Breast epithelium (tissue), 4 donors: ENCODE results near the gene SLC22A8. TPM values are rescaled to one million over a fixed set of nuclear protein-coding genes. Genes with fewer than 3 reads are reported as not detected.
A peak's percentile ranks its signal among the peaks of the same experiment; 100 is the strongest.

ENCODE experiments used
- DNase-seq, 2 donors: peaks; one replicate each; pipeline ENCODE4 v3.0.0-alpha.2; 2019; ENCODE audit warnings: low spot score in 2 of 2
- H3K27ac ChIP-seq, 2 donors: fragments of 200-600 bp; sonication (generic) in 1 of 2; one replicate each; pipeline ENCODE4 v1.5.1; 2016 to 2019; ENCODE audit warnings: mild to moderate bottlenecking in 1 of 2
- H3K27me3 ChIP-seq, 2 donors: fragments of 200-600 bp; sonication (generic) in 1 of 2; one replicate each; pipeline versions ENCODE4 v1.5.1 to v1.6.0; 2017 to 2019; ENCODE audit warnings: control low read depth in 1 of 2, mild to moderate bottlenecking in 1 of 2
- H3K36me3 ChIP-seq: fragments of 200-600 bp; one replicate; pipeline ENCODE4 v1.5.1; 2019
- H3K4me1 ChIP-seq, 2 donors: fragments of 200-600 bp; sonication (generic); one replicate each; pipeline ENCODE4 v1.5.1; 2016 to 2019; ENCODE audit warnings: control low read depth in 1 of 2
- H3K4me3 ChIP-seq, 3 donors: fragments of 200-600 bp; sonication (generic); 1 replicate in 2 of 3; 2 replicates in 1 of 3; pipeline ENCODE4 v1.5.1; 2016 to 2019; ENCODE audit warnings: mild to moderate bottlenecking in 3 of 3, moderate library complexity in 2 of 3
- H3K9me3 ChIP-seq, 2 donors: fragments of 200-600 bp; sonication (generic) in 1 of 2; one replicate each; pipeline ENCODE4 v1.5.1; 2016 to 2019; ENCODE audit warnings: control low read depth in 1 of 2
- POLR2A ChIP-seq: fragments of 450-650 bp; IDR thresholded peaks from one replicate; pipeline ENCODE4 v1.6.1; 2016; ENCODE audit warnings: antibody characterized with exemption, mild to moderate bottlenecking, moderate library complexity
- POLR2AphosphoS5 ChIP-seq, 3 donors: sonication (generic); formaldehyde crosslinking; IDR thresholded peaks; one replicate each; pipeline ENCODE4 v1.6.1; 2017; ENCODE audit warnings: antibody characterized with exemption in 3 of 3
- intact Hi-C: fragments of 100-400 bp; cut with DNase I; formaldehyde crosslinking; loops from one replicate; pipeline ENCODE4 v1.15.1; 2023; ENCODE audit warnings: low total_unique reads
- total RNA-seq, 3 donors: library from RNA; depleted of rRNA; stranded (reverse); fragments of >200 nt; gene quantifications; one replicate each; pipeline ENCODE4 v1.1.0, GENCODE V29; 2016
- TF ChIP-seq, protein P1 (sequence below), 3 donors: fragments of 450-650 bp; IDR thresholded peaks; one replicate each; pipeline ENCODE4 v1.5.1; 2016 to 2017; ENCODE audit warnings: antibody characterized with exemption in 3 of 3, mild to moderate bottlenecking in 3 of 3, moderate library complexity in 3 of 3

Gene SLC22A8
- total RNA-seq, 3 donors from 2014 or later: not detected

DNA sequence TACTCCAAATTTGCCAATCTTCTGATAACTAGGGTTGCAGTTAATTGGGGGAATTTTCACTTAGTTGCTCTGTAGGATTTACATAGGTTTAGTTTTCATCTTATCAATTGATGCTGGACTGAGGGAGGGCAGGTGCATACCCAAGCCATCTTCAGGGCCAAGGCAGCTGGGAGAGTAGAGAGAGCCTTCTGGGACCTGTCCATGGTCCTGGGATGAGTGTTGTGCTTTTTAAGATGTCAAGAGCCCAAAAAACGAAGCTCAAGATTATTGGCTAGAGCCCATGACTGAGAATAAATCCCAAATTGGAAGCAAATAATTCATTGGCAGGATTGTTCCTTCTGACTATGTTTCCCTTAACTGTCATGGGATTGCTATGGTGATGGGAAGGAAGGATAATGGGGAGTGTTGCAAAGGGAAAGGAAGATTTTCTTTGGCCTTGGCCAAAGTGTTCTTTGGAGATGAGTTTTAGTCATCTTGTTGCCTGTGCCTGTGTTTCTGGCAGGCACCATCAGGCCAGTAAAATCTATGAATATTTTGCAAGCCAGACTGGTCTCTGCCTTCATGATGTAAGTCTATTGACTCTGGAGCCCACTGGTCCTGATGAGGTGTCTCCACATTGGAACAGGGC is 35.4 kb downstream of the SLC22A8 start:
- H3K4me3 ChIP-seq: no peak overlapping the region
- intact Hi-C loops: no loop called here
- no peaks in the 10 kb centered on the region for H3K9me3 ChIP-seq
- H3K27ac ChIP-seq: no peak overlapping the region
- no peaks in the 10 kb centered on the region for H3K4me1 ChIP-seq
- no peaks in the 10 kb centered on the region for H3K27me3 ChIP-seq
- TF ChIP-seq POLR2AphosphoS5 (IDR thresholded peaks at IDR 0.05) (no peak), POLR2A (no peak)
- TF ChIP-seq, protein P1, sequence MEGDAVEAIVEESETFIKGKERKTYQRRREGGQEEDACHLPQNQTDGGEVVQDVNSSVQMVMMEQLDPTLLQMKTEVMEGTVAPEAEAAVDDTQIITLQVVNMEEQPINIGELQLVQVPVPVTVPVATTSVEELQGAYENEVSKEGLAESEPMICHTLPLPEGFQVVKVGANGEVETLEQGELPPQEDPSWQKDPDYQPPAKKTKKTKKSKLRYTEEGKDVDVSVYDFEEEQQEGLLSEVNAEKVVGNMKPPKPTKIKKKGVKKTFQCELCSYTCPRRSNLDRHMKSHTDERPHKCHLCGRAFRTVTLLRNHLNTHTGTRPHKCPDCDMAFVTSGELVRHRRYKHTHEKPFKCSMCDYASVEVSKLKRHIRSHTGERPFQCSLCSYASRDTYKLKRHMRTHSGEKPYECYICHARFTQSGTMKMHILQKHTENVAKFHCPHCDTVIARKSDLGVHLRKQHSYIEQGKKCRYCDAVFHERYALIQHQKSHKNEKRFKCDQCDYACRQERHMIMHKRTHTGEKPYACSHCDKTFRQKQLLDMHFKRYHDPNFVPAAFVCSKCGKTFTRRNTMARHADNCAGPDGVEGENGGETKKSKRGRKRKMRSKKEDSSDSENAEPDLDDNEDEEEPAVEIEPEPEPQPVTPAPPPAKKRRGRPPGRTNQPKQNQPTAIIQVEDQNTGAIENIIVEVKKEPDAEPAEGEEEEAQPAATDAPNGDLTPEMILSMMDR (IDR thresholded peaks at IDR 0.05): no peak
- no peak for DNase-seq
- H3K36me3 ChIP-seq: no peaks in the 10 kb centered on the region

DNA sequence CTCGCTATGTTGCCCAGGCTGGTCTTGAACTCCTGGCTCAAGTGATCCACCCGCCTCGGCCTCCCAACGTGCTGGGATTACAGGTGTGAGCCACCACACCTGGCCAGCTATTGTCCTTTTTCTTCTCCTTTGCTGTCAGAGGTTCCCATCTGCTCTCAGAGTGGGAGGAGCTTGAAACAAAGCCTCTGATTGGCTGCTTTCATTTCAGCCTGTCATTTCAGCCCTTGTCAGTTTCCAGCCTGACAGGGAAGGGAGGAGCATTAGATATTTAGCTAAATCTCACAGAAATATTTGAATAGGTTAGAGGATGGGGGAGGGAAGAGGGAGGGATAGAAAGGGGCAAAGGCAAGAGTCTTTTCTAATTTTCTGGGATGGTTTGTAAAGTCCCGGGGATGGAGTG is 39.5 kb downstream of the SLC22A8 start:
- no peak overlapping the region for H3K4me3 ChIP-seq

DNA sequence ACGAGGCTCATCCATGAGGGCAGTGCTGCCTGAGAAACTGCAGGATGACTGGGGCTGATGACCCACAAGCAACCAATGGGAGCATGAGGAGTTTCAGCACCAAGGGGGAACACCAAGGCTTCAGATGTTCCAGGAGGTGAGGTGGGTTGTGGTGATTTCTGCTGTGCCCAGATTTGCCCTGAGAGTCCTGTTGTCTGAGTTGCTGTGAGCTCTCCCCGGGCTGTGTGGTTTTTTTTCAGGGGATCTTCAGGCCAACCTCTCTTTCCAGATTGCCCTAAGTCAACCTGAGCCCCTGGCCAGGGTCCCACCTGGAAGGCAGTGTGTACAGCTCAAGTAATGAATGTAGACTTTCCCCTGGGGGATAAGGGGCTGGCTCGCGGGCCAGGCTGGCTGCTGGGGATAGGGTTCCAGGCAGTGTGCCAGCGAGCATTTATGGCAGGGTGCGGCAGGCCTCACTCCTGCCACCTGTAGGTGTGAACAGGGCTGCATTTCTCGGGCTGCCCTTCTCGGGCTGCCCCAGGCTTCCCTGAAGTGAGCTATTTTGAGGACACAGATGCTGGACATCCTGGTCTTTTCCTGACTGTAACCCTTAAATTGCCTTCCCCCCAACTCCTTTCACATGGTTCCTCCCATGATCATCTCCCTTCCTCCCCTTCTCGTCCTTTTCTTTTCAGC is 40.7 kb downstream of the SLC22A8 start:
- DNase-seq: no peak
- TF ChIP-seq, protein P1 (IDR thresholded peaks at IDR 0.05): peak in 1 of 3 donors; percentile 33
- TF ChIP-seq POLR2AphosphoS5 (IDR thresholded peaks at IDR 0.05): no peak
- no peak overlapping the region for H3K4me3 ChIP-seq
- H3K4me1 ChIP-seq: no peaks in the 10 kb centered on the region
- H3K27me3 ChIP-seq: no peaks in the 10 kb centered on the region
- H3K36me3 ChIP-seq: no peaks in the 10 kb centered on the region
- no peak overlapping the region for H3K27ac ChIP-seq
- intact Hi-C loops: no loop called here
- no peaks in the 10 kb centered on the region for H3K9me3 ChIP-seq

More for the DNA sequence above, 39.5 kb downstream of the SLC22A8 start:
- intact Hi-C loops: no loop called here
- DNase-seq: no peak
- Histone ChIP-seq H3K9me3 (no peaks in the 10 kb centered on the region), H3K27me3 (no peaks in the 10 kb centered on the region), H3K27ac (no peak overlapping the region), H3K4me1 (no peaks in the 10 kb centered on the region), H3K36me3 (no peaks in the 10 kb centered on the region)
- TF ChIP-seq, protein P1 (IDR thresholded peaks at IDR 0.05): no peak
- TF ChIP-seq POLR2A: no peak
- TF ChIP-seq POLR2AphosphoS5 (IDR thresholded peaks at IDR 0.05): no peak

DNA sequence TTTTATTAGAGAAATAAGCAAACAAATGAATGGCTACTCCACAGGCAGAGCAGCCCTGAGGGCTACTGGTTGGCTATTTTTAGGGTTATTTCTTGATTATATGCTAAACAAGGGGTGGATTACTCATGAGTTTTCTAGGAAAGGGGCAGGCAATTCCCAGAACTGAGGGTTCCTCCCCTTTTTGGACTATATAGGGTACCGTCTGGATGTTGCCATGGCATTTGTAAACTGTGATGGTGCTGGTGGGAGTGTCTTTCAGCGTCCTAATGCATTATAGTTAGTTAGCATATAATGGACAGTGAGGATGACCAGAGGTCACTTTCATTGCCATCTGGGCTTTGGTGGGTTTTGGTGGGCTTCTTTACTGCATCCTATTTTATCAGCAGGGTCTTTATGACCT is 50.1 kb downstream of the SLC22A8 start:
- H3K27me3 ChIP-seq: no peaks in the 10 kb centered on the region
- no peaks in the 10 kb centered on the region for H3K4me1 ChIP-seq
- no peaks in the 10 kb centered on the region for H3K36me3 ChIP-seq
- TF ChIP-seq POLR2AphosphoS5 (IDR thresholded peaks at IDR 0.05) (no peak), POLR2A (no peak)
- TF ChIP-seq, protein P1 (IDR thresholded peaks at IDR 0.05): no peak
- no peak overlapping the region for H3K27ac ChIP-seq
- intact Hi-C loops: no loop called here
- DNase-seq: no peak
- H3K9me3 ChIP-seq: no peaks in the 10 kb centered on the region
- no peak overlapping the region for H3K4me3 ChIP-seq

DNA sequence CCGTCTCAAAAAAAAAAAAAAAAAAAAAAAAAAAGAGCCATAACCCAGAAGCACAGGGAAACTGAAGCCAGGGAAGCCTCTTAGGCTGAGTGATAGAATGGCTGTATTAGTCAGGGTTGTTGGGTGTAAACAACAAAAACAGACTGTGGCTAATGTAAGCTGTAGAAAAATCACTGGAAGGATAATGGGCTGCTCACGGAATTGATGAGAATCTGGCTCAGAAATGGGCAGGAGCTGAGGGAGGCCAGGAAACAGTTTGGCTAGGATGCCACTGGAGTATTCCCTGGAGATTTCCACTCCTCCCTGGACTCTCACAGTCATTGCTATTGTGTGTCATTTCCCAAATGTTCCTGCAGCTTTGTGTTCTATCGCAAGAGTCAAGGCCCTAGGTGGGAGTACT is 53.2 kb downstream of the SLC22A8 start:
- intact Hi-C loops: no loop called here
- H3K9me3 ChIP-seq: no peaks in the 10 kb centered on the region
- no peak for DNase-seq
- no peak overlapping the region for H3K4me3 ChIP-seq
- H3K27ac ChIP-seq: no peak overlapping the region
- no peaks in the 10 kb centered on the region for H3K4me1 ChIP-seq
- H3K36me3 ChIP-seq: no peaks in the 10 kb centered on the region
- no peaks in the 10 kb centered on the region for H3K27me3 ChIP-seq
- TF ChIP-seq POLR2AphosphoS5 (IDR thresholded peaks at IDR 0.05): no peak
- no peak for TF ChIP-seq POLR2A
- TF ChIP-seq, protein P1 (IDR thresholded peaks at IDR 0.05): no peak
